ENCODE results near the gene ZNF644.
"Not testable (repeated sequence)": the region's sequence is repeated elsewhere in the genome, so short reads cannot be mapped to it uniquely, and the experiment has no call there.

ZNF644 gene

GRCh38 chr1:90922202-90922601 lies 99.6 kb downstream of the ZNF644 start:
- H3K9ac ChIP-seq (ENCODE audit: low read length in 5 of 5), result no peak overlapping the region

GRCh38 chr1:90919900-90920299 lies 101.9 kb downstream of the ZNF644 start:
- Histone ChIP-seq H3K4me3 (ENCODE audit: low read depth in 1 of 5, low read length in 5 of 5) (no peak overlapping the region), H3K27me3 (ENCODE audit: control insufficient read depth in 5 of 5, insufficient read depth in 4 of 5, low read length in 5 of 5) (no peaks in the 10 kb centered on the region), H3K9me3 (ENCODE audit: control insufficient read depth in 5 of 5, low read length in 5 of 5) (no peaks in the 10 kb centered on the region), H3K36me3 (ENCODE audit: control insufficient read depth in 5 of 5, insufficient read depth in 5 of 5, low read length in 5 of 5) (peaks cover 0 to 10% (median 7%) of the 10 kb centered on the region in 5 donors), H3K9ac (ENCODE audit: low read length in 5 of 5) (no peak overlapping the region), H3K4me1 (ENCODE audit: control insufficient read depth in 5 of 5, insufficient read depth in 5 of 5, low read length in 5 of 5) (peaks cover 0 to 23% (median 8%) of the 10 kb centered on the region in 5 donors), H3K27ac (ENCODE audit: low read depth, low read length) (no peak overlapping the region)

More at GRCh38 chr1:90922202-90922601, 99.6 kb downstream of the ZNF644 start:
- H3K27ac ChIP-seq (ENCODE audit: low read depth, low read length), result no peak overlapping the region
- no peaks in the 10 kb centered on the region for H3K27me3 ChIP-seq (ENCODE audit: control insufficient read depth in 5 of 5, insufficient read depth in 4 of 5, low read length in 5 of 5)
- H3K4me1 ChIP-seq (ENCODE audit: control insufficient read depth in 5 of 5, insufficient read depth in 5 of 5, low read length in 5 of 5), result peaks cover 0 to 23% (median 8%) of the 10 kb centered on the region in 5 donors
- no peaks in the 10 kb centered on the region for H3K9me3 ChIP-seq (ENCODE audit: control insufficient read depth in 5 of 5, low read length in 5 of 5)
- H3K36me3 ChIP-seq (ENCODE audit: control insufficient read depth in 5 of 5, insufficient read depth in 5 of 5, low read length in 5 of 5), result peaks cover 0 to 3% (median under 1%) of the 10 kb centered on the region in 5 donors
- no peak overlapping the region for H3K4me3 ChIP-seq (ENCODE audit: low read depth in 1 of 5, low read length in 5 of 5)

GRCh38 chr1:90919190-90919719 lies 102.6 kb downstream of the ZNF644 start:
- no peaks in the 10 kb centered on the region for H3K27me3 ChIP-seq (ENCODE audit: control insufficient read depth in 5 of 5, insufficient read depth in 4 of 5, low read length in 5 of 5)
- peaks cover 0 to 23% (median 8%) of the 10 kb centered on the region in 5 donors for H3K4me1 ChIP-seq (ENCODE audit: control insufficient read depth in 5 of 5, insufficient read depth in 5 of 5, low read length in 5 of 5)
- H3K27ac ChIP-seq (ENCODE audit: low read depth, low read length), result no peak overlapping the region
- no peak overlapping the region for H3K4me3 ChIP-seq (ENCODE audit: low read depth in 1 of 5, low read length in 5 of 5)
- no peak overlapping the region for H3K9ac ChIP-seq (ENCODE audit: low read length in 5 of 5)
- peaks cover 0 to 11% (median 7%) of the 10 kb centered on the region in 5 donors for H3K36me3 ChIP-seq (ENCODE audit: control insufficient read depth in 5 of 5, insufficient read depth in 5 of 5, low read length in 5 of 5)
- H3K9me3 ChIP-seq (ENCODE audit: control insufficient read depth in 5 of 5, low read length in 5 of 5), result no peaks in the 10 kb centered on the region

- Histone ChIP-seq H3K9ac (ENCODE audit: low read length in 5 of 5) (no peak overlapping the region), H3K36me3 (ENCODE audit: control insufficient read depth in 5 of 5, insufficient read depth in 5 of 5, low read length in 5 of 5) (peaks cover 0 to 11% (median 2%) of the 10 kb centered on the region in 5 donors), H3K27me3 (ENCODE audit: control insufficient read depth in 5 of 5, insufficient read depth in 4 of 5, low read length in 5 of 5) (no peaks in the 10 kb centered on the region), H3K4me1 (ENCODE audit: control insufficient read depth in 5 of 5, insufficient read depth in 5 of 5, low read length in 5 of 5) (no peaks in the 10 kb centered on the region), H3K9me3 (ENCODE audit: control insufficient read depth in 5 of 5, low read length in 5 of 5) (no peaks in the 10 kb centered on the region), H3K4me3 (ENCODE audit: low read depth in 1 of 5, low read length in 5 of 5) (no peak overlapping the region), H3K27ac (ENCODE audit: low read depth, low read length) (no peak overlapping the region)
These were observed 110.5 kb downstream of the ZNF644 start for GRCh38 chr1:90911353-90911752.

GRCh38 chr1:90902672-90903071 lies 119.2 kb downstream of the ZNF644 start:
- H3K9ac ChIP-seq (ENCODE audit: low read length in 5 of 5), result no peak overlapping the region
- H3K27ac ChIP-seq (ENCODE audit: low read depth, low read length), result no peak overlapping the region
- no peaks in the 10 kb centered on the region for H3K27me3 ChIP-seq (ENCODE audit: control insufficient read depth in 5 of 5, insufficient read depth in 4 of 5, low read length in 5 of 5)
- peaks cover 0 to 19% (median 11%) of the 10 kb centered on the region in 5 donors for H3K36me3 ChIP-seq (ENCODE audit: control insufficient read depth in 5 of 5, insufficient read depth in 5 of 5, low read length in 5 of 5)
- no peaks in the 10 kb centered on the region for H3K4me1 ChIP-seq (ENCODE audit: control insufficient read depth in 5 of 5, insufficient read depth in 5 of 5, low read length in 5 of 5)
- H3K9me3 ChIP-seq (ENCODE audit: control insufficient read depth in 5 of 5, low read length in 5 of 5), result no peaks in the 10 kb centered on the region
- H3K4me3 ChIP-seq (ENCODE audit: low read depth in 1 of 5, low read length in 5 of 5), result no peak overlapping the region

GRCh38 chr1:90899263-90899662 lies 122.6 kb downstream of the ZNF644 start:
- Histone ChIP-seq H3K4me3 (ENCODE audit: low read depth in 1 of 5, low read length in 5 of 5) (no peak overlapping the region), H3K27ac (ENCODE audit: low read depth, low read length) (no peak overlapping the region), H3K27me3 (ENCODE audit: control insufficient read depth in 5 of 5, insufficient read depth in 4 of 5, low read length in 5 of 5) (no peaks in the 10 kb centered on the region), H3K4me1 (ENCODE audit: control insufficient read depth in 5 of 5, insufficient read depth in 5 of 5, low read length in 5 of 5) (no peaks in the 10 kb centered on the region), H3K36me3 (ENCODE audit: control insufficient read depth in 5 of 5, insufficient read depth in 5 of 5, low read length in 5 of 5) (peaks cover 3 to 19% (median 11%) of the 10 kb centered on the region in 5 donors), H3K9me3 (ENCODE audit: control insufficient read depth in 5 of 5, low read length in 5 of 5) (no peaks in the 10 kb centered on the region), H3K9ac (ENCODE audit: low read length in 5 of 5) (no peak overlapping the region)

- H3K36me3 ChIP-seq (ENCODE audit: control insufficient read depth in 5 of 5, insufficient read depth in 5 of 5, low read length in 5 of 5); H3K9me3 ChIP-seq (ENCODE audit: control insufficient read depth in 5 of 5, low read length in 5 of 5); H3K4me3 ChIP-seq (ENCODE audit: low read depth in 1 of 5, low read length in 5 of 5); H3K27me3 ChIP-seq (ENCODE audit: control insufficient read depth in 5 of 5, insufficient read depth in 4 of 5, low read length in 5 of 5); H3K27ac ChIP-seq (ENCODE audit: low read depth, low read length); H3K9ac ChIP-seq (ENCODE audit: low read length in 5 of 5); H3K4me1 ChIP-seq (ENCODE audit: control insufficient read depth in 5 of 5, insufficient read depth in 5 of 5, low read length in 5 of 5): not testable (repeated sequence)
These were observed 128.2 kb downstream of the ZNF644 start for GRCh38 chr1:90893679-90894078.

GRCh38 chr1:90892884-90893283 lies 129.0 kb downstream of the ZNF644 start:
- not testable (repeated sequence) for H3K36me3 ChIP-seq (ENCODE audit: control insufficient read depth in 5 of 5, insufficient read depth in 5 of 5, low read length in 5 of 5); H3K27ac ChIP-seq (ENCODE audit: low read depth, low read length); H3K9ac ChIP-seq (ENCODE audit: low read length in 5 of 5); H3K27me3 ChIP-seq (ENCODE audit: control insufficient read depth in 5 of 5, insufficient read depth in 4 of 5, low read length in 5 of 5); H3K4me1 ChIP-seq (ENCODE audit: control insufficient read depth in 5 of 5, insufficient read depth in 5 of 5, low read length in 5 of 5); H3K9me3 ChIP-seq (ENCODE audit: control insufficient read depth in 5 of 5, low read length in 5 of 5); H3K4me3 ChIP-seq (ENCODE audit: low read depth in 1 of 5, low read length in 5 of 5)

GRCh38 chr1:90892196-90892595 lies 129.6 kb downstream of the ZNF644 start:
- H3K36me3 ChIP-seq (ENCODE audit: control insufficient read depth in 5 of 5, insufficient read depth in 5 of 5, low read length in 5 of 5); H3K27ac ChIP-seq (ENCODE audit: low read depth, low read length); H3K4me1 ChIP-seq (ENCODE audit: control insufficient read depth in 5 of 5, insufficient read depth in 5 of 5, low read length in 5 of 5); H3K4me3 ChIP-seq (ENCODE audit: low read depth in 1 of 5, low read length in 5 of 5); H3K9ac ChIP-seq (ENCODE audit: low read length in 5 of 5); H3K9me3 ChIP-seq (ENCODE audit: control insufficient read depth in 5 of 5, low read length in 5 of 5); H3K27me3 ChIP-seq (ENCODE audit: control insufficient read depth in 5 of 5, insufficient read depth in 4 of 5, low read length in 5 of 5): not testable (repeated sequence)

GRCh38 chr1:90891756-90892155 lies 130.1 kb downstream of the ZNF644 start:
- not testable (repeated sequence) for H3K4me3 ChIP-seq (ENCODE audit: low read depth in 1 of 5, low read length in 5 of 5); H3K9ac ChIP-seq (ENCODE audit: low read length in 5 of 5); H3K27ac ChIP-seq (ENCODE audit: low read depth, low read length); H3K27me3 ChIP-seq (ENCODE audit: control insufficient read depth in 5 of 5, insufficient read depth in 4 of 5, low read length in 5 of 5); H3K9me3 ChIP-seq (ENCODE audit: control insufficient read depth in 5 of 5, low read length in 5 of 5); H3K4me1 ChIP-seq (ENCODE audit: control insufficient read depth in 5 of 5, insufficient read depth in 5 of 5, low read length in 5 of 5); H3K36me3 ChIP-seq (ENCODE audit: control insufficient read depth in 5 of 5, insufficient read depth in 5 of 5, low read length in 5 of 5)

GRCh38 chr1:90882221-90882620 lies 139.6 kb downstream of the ZNF644 start:
- no peaks in the 10 kb centered on the region for H3K4me1 ChIP-seq (ENCODE audit: control insufficient read depth in 5 of 5, insufficient read depth in 5 of 5, low read length in 5 of 5)
- no peak overlapping the region for H3K9ac ChIP-seq (ENCODE audit: low read length in 5 of 5)
- H3K36me3 ChIP-seq (ENCODE audit: control insufficient read depth in 5 of 5, insufficient read depth in 5 of 5, low read length in 5 of 5), result no peaks in the 10 kb centered on the region
- H3K4me3 ChIP-seq (ENCODE audit: low read depth in 1 of 5, low read length in 5 of 5), result no peak overlapping the region
- H3K9me3 ChIP-seq (ENCODE audit: control insufficient read depth in 5 of 5, low read length in 5 of 5), result peaks cover 2 to 30% (median 16%) of the 10 kb centered on the region in 5 donors
- no peak overlapping the region for H3K27ac ChIP-seq (ENCODE audit: low read depth, low read length)
- H3K27me3 ChIP-seq (ENCODE audit: control insufficient read depth in 5 of 5, insufficient read depth in 4 of 5, low read length in 5 of 5), result no peaks in the 10 kb centered on the region

All from subcutaneous abdominal adipose tissue (tissue), 5 donors.